ENCODE results near the gene HHLA2.
"Not testable (repeated sequence)": the region's sequence is repeated elsewhere in the genome, so short reads cannot be mapped to it uniquely, and the experiment has no call there.

The HHLA2 gene

GRCh38 chr3:108296239-108296638 lies at the start of gene HHLA2:
TSS of gene HHLA2 (plus strand) at chr3:108296548. CDS start at chr3:108351814, 55,266 bp downstream.
- DNase-seq (ENCODE audit: low read depth in 2 of 2), result no peak

DNA sequence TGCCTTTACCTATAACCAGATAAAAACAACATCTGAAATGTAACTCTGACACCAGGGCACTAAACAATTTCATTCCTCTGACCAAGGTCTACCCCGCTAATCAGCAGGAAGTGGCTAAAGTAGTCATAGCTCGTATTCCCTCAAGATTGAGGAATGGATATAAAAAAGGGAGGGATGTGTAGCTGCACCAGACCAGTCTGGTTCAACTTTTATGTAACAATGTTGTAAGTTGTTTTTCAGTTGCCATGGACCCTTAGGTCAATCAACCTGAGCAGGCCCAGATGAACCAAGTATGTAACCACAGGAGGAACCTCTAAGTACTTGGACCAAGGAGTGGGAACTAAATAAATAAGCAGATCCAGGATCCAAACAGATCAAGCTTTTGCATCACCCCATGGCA lies 45.7 kb upstream of the HHLA2 start:
- DNase-seq (ENCODE audit: low read depth in 2 of 2), result no peak

DNA sequence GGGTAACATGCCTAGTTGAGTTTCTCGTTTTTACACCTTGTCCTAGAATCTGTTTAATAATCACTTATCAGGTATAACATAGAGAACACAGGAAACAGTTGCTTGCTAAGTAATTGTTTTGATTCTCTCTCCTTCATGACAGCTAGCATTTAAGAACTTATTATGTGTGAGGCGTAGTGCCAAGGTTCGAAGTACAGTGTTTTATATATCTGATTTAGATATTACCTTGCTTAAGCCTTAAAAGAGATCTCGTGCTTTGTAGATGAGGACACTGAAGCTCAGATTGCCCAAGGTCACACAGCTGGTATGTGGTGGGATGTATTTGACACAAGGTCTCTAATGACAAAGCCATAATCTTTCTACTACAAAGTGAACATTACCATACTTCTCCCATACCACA lies 45.1 kb upstream of the HHLA2 start:
- no peak for DNase-seq (ENCODE audit: low read depth in 2 of 2)

DNA sequence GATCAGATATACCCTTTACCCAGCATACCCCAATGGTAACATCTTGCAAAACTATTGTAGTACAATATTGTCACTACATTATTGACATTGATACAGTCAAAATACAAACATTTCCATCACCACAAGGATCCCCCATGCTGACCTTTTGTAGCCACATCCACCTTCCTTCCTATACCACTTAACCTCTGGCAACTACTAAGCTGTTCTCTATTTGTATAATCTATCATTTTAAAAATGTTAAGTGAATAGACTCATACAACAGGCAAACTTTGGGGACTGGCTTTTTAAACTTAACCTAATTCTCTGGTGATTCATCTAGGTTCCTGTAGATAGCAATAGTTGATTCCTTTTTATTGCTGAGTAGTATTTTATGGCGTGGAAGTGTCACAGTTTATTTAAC lies 44.5 kb upstream of the HHLA2 start:
- DNase-seq (ENCODE audit: low read depth in 2 of 2), result no peak

DNA sequence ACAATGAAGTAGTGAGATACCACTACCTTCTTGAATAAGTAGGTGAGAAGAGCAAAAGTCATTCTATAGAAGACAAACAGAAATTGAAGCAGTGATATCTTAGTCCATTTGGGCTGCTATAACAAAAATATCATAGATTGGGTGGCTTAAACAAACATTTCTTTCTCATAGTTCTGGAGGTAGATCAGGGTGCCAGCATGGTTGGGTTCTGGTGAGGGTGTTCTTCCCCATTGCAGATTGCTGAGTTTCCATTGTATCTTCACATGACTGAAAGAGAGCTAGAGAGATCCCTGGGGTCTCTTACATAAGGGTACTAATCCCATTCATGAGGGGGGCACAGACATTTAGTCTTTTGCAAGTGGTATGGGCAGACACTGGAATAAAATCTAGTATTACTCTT lies 41.2 kb upstream of the HHLA2 start:
- DNase-seq (ENCODE audit: low read depth in 2 of 2), result no peak

- DNase-seq (ENCODE audit: low read depth in 2 of 2), result not testable (repeated sequence)
Measured at GRCh38 chr3:108264534-108265298, 31.6 kb upstream of the HHLA2 start.

GRCh38 chr3:108268235-108268634 lies 28.1 kb upstream of the HHLA2 start:
- DNase-seq (ENCODE audit: low read depth in 2 of 2), result not testable (repeated sequence)

GRCh38 chr3:108271626-108272025 lies 24.7 kb upstream of the HHLA2 start:
- no peak for DNase-seq (ENCODE audit: low read depth in 2 of 2)

- not testable (repeated sequence) for DNase-seq (ENCODE audit: low read depth in 2 of 2)
Measured at GRCh38 chr3:108279066-108279465, 17.3 kb upstream of the HHLA2 start.

DNA sequence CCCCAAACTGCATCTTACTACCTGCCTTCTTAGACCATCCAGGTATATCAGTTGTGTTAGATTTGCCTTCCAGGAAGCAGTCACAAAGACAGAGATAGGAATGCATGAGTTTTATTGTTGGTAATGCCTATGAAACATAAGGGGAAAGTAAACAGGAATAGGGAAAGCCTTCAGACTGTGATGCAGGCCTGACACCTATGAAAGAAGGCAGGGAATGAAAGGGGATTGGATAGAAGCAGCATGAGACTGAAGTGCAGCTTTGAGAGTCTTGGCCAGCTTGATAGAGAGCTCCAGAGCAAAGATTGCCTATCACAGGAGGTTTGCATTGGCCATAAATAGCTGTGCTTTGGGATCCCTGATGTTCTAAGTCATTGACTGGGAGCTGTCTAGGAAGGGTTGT lies 15.9 kb upstream of the HHLA2 start:
- DNase-seq (ENCODE audit: low read depth in 2 of 2), result no peak

DNA sequence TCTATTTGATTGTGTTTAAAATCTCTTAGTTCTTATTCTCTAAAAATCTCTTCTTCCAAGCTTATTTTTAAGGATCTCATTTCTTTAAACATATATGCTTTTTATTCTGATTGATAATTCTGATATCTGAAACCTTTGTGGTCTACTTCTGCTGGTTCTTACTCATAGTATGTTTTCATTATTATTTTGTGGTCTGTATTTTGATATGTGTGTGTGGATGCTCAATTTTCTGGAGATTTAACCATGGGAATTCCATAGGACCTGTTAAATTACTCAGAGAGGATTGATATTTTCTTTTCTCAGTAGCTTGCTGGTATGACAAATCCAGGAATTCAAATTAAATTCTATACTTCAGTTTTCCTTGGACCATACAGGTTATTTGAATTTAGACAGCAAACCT lies 14.7 kb upstream of the HHLA2 start:
- DNase-seq (ENCODE audit: low read depth in 2 of 2), result no peak

DNA sequence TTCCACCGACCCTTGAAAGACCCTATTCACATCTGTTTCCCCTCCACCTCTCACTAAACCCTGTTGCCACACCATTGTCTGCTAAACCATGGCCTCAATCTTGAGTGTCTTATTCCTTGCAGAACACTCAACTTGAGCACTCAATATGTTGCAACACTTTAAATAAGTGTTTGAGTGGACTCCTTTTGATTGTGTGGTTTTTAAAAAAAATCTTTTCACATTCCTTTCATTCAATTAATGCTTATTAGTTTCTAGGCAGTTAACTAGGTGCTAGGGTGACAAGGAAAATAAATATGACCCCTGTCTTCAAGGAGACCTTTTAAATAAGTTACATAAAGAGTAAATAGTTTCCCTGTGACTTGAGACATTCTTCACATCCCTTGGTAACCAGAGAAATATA lies 13.3 kb upstream of the HHLA2 start:
- no peak for DNase-seq (ENCODE audit: low read depth in 2 of 2)

GRCh38 chr3:108283989-108284388 lies 12.4 kb upstream of the HHLA2 start:
- no peak for DNase-seq (ENCODE audit: low read depth in 2 of 2)

- DNase-seq (ENCODE audit: low read depth in 2 of 2), result no peak
Measured at GRCh38 chr3:108285176-108285575, 11.2 kb upstream of the HHLA2 start.

- DNase-seq (ENCODE audit: low read depth in 2 of 2), result no peak
Measured at GRCh38 chr3:108287146-108287545, 9.2 kb upstream of the HHLA2 start.

DNA sequence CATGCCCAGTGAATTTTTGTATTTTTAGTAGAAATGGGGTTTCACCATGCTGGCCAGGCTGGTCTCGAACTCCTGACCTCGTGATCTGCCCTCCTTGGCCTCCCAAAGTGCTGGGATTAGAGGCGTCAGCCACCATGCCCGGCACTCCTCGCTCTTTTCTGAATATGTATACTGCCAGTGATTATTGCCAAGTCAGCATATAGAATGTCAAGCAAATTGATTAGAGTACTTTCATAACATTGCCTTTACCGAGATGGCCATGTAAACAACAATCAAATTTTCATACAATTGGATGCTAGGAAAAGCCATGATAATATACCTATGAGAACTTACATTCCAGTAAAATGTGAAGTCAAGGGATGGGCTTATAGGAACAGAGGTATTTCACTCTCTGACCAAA lies 8.2 kb upstream of the HHLA2 start:
- not testable (repeated sequence) for DNase-seq (ENCODE audit: low read depth in 2 of 2)

DNA sequence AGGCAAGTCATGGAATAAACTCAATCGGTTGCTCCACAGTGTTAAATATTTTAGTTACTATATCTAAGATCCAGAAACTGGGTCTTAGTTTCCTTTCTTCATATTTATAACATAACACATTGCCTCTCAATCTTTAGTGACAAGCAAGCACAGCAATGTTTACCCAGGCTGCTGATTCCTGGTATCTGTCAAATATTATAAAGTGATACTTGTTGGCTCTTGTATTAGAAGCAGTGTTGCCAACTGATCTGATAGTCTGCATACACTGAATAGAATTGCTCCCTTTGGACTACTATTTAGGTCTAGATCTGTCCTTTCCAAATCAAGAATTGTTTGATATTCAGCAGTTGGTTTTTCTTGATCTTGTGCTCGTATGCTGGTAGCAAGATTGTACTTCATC lies 7.2 kb upstream of the HHLA2 start:
- no peak for DNase-seq (ENCODE audit: low read depth in 2 of 2)

DNA sequence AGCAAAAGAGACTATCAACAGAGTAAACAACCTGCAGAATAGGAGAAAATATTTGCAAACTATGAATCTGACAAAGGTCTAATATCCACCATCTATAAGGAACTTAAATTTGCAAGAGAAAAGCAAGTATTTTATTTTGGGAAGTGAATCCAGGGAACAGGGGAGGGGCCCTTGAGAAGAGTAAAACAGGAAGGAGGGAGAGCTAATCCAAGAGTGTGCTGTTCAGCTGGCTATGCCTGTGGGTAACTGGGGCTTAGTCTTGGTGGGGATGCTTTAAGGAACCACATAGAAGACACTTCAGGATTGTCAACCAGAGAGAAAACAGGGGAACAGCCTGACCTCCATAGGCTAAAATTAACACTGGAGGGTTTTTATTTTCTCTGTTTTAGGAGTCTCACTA lies 3.9 kb upstream of the HHLA2 start:
- no peak for DNase-seq (ENCODE audit: low read depth in 2 of 2)

GRCh38 chr3:108292905-108293328 lies 3.4 kb upstream of the HHLA2 start:
- DNase-seq (ENCODE audit: low read depth in 2 of 2), result no peak

GRCh38 chr3:108293858-108294257 lies 2.5 kb upstream of the HHLA2 start:
- DNase-seq (ENCODE audit: low read depth in 2 of 2), result no peak

GRCh38 chr3:108295421-108296175 lies 750 bp upstream of the HHLA2 start:
- DNase-seq (ENCODE audit: low read depth in 2 of 2), result no peak

- no peak for DNase-seq (ENCODE audit: low read depth in 2 of 2)
Measured at GRCh38 chr3:108297647-108298046, 1.3 kb downstream of the HHLA2 start.

- no peak for DNase-seq (ENCODE audit: low read depth in 2 of 2)
Measured at GRCh38 chr3:108298056-108298455, 1.7 kb downstream of the HHLA2 start.

Data from stimulated activated CD4-positive, alpha-beta T cell treated with anti-CD3 and anti-CD28 coated beads, Interleukin-12 subunit alpha, Interleukin-12 subunit beta, amount 100 ng/mL, for 24 hours (primary cell).